Fibroblast of lung (primary cell): Measurements from ENCODE around the gene SPTB. TPM values are rescaled to one million over a fixed set of nuclear protein-coding genes. Genes with fewer than 3 reads are reported as not detected.

Experiments used
- DNase-seq, 2 donors: peaks; one replicate each; pipeline versions ENCODE4 v3.0.0 to v3.0.0-alpha.2; 2010; ENCODE audit warnings: low read depth in 2 of 2
- H2AFZ ChIP-seq: 2 replicates; pipeline ENCODE4 v1.5.1; 2012; ENCODE audit warnings: low read length, control low read depth, inconsistent platforms
- H3K27ac ChIP-seq: 2 replicates; pipeline ENCODE4 v1.5.1; 2011; ENCODE audit warnings: low read length, control low read depth; ENCODE audit not compliant: insufficient read depth
- H3K27me3 ChIP-seq: 2 replicates; pipeline ENCODE4 v1.5.1; 2011; ENCODE audit warnings: mild to moderate bottlenecking, low read length; ENCODE audit not compliant: control insufficient read depth, insufficient read depth
- H3K36me3 ChIP-seq: 2 replicates; pipeline ENCODE4 v1.5.1; 2011; ENCODE audit warnings: low read length; ENCODE audit not compliant: control insufficient read depth, insufficient read depth
- H3K4me1 ChIP-seq: 2 replicates; pipeline ENCODE4 v1.5.1; 2011; ENCODE audit warnings: low read length; ENCODE audit not compliant: control insufficient read depth, insufficient read depth; ENCODE audit errors: extremely low read depth
- H3K4me2 ChIP-seq: 2 replicates; pipeline ENCODE4 v1.5.1; 2011; ENCODE audit warnings: low read length, control low read depth; ENCODE audit not compliant: insufficient read depth; ENCODE audit errors: extremely low read depth
- H3K4me3 ChIP-seq, 4 experiments: fragments of 200-600 bp in 1 of 4; sonication (generic) in 1 of 4; replicated peaks in 1 of 4; 2 replicates each; pipeline ENCODE4 v1.5.1; 2011 to 2016; ENCODE audit warnings: low read length in 4 of 4, low read depth in 3 of 4, mild to moderate bottlenecking in 3 of 4, control low read depth in 2 of 4, inconsistent platforms in 1 of 4, mixed read lengths in 1 of 4; ENCODE audit not compliant: insufficient read depth in 1 of 4; ENCODE audit errors: control extremely low read depth in 1 of 4
- H3K79me2 ChIP-seq: 2 replicates; pipeline ENCODE4 v1.5.1; 2012; ENCODE audit warnings: mild to moderate bottlenecking, low read length, inconsistent platforms; ENCODE audit not compliant: control insufficient read depth, insufficient read depth
- H3K9ac ChIP-seq: 2 replicates; pipeline ENCODE4 v1.5.1; 2011; ENCODE audit warnings: mild to moderate bottlenecking, low read length, control low read depth; ENCODE audit not compliant: insufficient read depth
- H3K9me3 ChIP-seq: 2 replicates; pipeline ENCODE4 v1.5.1; 2012; ENCODE audit warnings: low read depth, low read length; ENCODE audit not compliant: control insufficient read depth, insufficient read depth
- H4K20me1 ChIP-seq: 2 replicates; pipeline ENCODE4 v1.5.1; 2011; ENCODE audit warnings: low read length; ENCODE audit not compliant: control insufficient read depth, insufficient read depth; ENCODE audit errors: extremely low read depth
- CTCF ChIP-seq, 2 donors: IDR thresholded peaks in 1 of 2; conservative IDR thresholded peaks in 1 of 2; 1 replicate in 1 of 2; 2 replicates in 1 of 2; pipeline ENCODE4 v1.5.1; 2011 to 2012; ENCODE audit warnings: low read length in 2 of 2, control low read depth in 1 of 2, inconsistent platforms in 1 of 2, low read depth in 1 of 2, mild to moderate bottlenecking in 1 of 2
- EZH2 ChIP-seq: IDR thresholded peaks from 2 replicates; pipeline ENCODE4 v1.5.1; 2012; ENCODE audit warnings: low read length, control low read depth, mild to moderate bottlenecking; ENCODE audit errors: missing control alignments
- polyA plus RNA-seq, 2 donors: library from polyadenylated mRNA; depleted of rRNA in 1 of 2; stranded (reverse) in 1 of 2; unstranded in 1 of 2; fragments of >200 nt; gene quantifications; 2 replicates each; pipeline ENCODE4 v1.2.1, GENCODE V29; 2011 to 2012; ENCODE audit warnings: missing spikeins in 1 of 2
- total RNA-seq: library from RNA; depleted of rRNA; stranded (reverse); fragments of >200 nt; gene quantifications from 2 replicates; pipeline ENCODE4 v1.2.1, GENCODE V29; 2014

Gene SPTB
- total and polyA plus RNA-seq, 2 donors (not counting 1 experiment from before 2014, with no cell fraction given): not detected

DNA sequence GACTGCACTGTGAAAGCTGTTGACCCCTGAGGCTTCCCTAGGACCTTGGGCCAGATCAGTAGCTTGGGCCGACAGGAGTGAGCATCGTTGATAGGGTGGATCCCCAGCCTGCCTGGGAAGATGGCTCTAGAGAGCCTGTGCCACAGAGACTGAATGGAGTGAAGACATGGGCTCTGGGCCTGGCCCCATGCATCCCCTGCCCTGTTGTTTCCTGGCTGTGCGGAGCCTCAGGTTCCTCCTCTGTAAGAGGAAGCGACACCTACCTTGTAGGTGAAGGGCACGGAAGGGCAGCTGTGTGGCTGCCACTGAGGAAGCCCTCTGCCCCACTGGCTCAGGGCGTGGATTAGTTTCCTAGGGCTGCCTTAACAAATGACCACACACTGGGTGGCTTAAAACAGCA, 151.6 kb downstream of the SPTB start:
- Histone ChIP-seq H3K9ac (no peak overlapping the region), H3K79me2 (no peaks in the 10 kb centered on the region), H3K36me3 (no peaks in the 10 kb centered on the region), H3K27me3 (no peaks in the 10 kb centered on the region), H2AFZ (no peak overlapping the region), H3K9me3 (no peaks in the 10 kb centered on the region), H3K4me2 (no peak overlapping the region), H4K20me1 (no peaks in the 10 kb centered on the region), H3K4me3 (no peak overlapping the region), H3K27ac (no peak overlapping the region), H3K4me1 (peaks cover 8% of the 10 kb centered on the region)
- no peak for DNase-seq
- TF ChIP-seq CTCF (conservative IDR thresholded peaks at IDR 0.05 in 1 of 2, IDR thresholded peaks at IDR 0.05 in 1 of 2; ENCODE audit: low read depth in 1 of 2, low read length in 2 of 2) (no peak), EZH2 (no peak)

DNA sequence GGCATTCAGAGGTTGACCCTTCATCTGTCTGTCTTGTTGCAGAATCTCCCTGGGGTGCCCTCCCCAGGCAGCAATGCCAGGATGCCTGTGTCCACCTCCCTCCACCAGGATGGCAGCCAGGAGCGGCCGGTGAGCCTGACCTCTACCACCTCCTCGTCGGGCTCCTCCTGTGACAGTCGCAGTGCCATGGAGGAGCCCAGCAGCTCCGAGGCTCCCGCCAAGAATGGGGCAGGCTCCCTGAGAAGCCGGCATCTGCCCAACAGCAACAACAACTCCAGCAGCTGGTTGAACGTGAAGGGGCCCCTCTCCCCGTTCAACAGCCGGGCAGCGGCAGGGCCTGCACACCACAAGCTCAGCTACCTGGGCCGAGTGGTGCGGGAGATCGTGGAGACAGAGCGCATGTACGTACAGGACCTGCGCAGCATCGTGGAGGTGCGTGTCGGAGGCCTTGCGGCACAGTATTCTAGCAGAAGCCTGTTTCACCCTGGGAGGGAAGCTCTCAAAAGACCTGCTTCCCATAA, 152.1 kb downstream of the SPTB start:
- H3K27ac ChIP-seq: no peak overlapping the region
- no peaks in the 10 kb centered on the region for H3K9me3 ChIP-seq
- peaks cover 8% of the 10 kb centered on the region for H3K4me1 ChIP-seq
- DNase-seq: no peak
- TF ChIP-seq EZH2: no peak
- no peak for TF ChIP-seq CTCF (conservative IDR thresholded peaks at IDR 0.05 in 1 of 2, IDR thresholded peaks at IDR 0.05 in 1 of 2; ENCODE audit: low read depth in 1 of 2, low read length in 2 of 2)
- H2AFZ ChIP-seq: no peak overlapping the region
- no peaks in the 10 kb centered on the region for H4K20me1 ChIP-seq
- H3K79me2 ChIP-seq: no peaks in the 10 kb centered on the region
- no peak overlapping the region for H3K9ac ChIP-seq
- no peak overlapping the region for H3K4me3 ChIP-seq
- H3K4me2 ChIP-seq: no peak overlapping the region
- H3K27me3 ChIP-seq: no peaks in the 10 kb centered on the region
- no peaks in the 10 kb centered on the region for H3K36me3 ChIP-seq

DNA sequence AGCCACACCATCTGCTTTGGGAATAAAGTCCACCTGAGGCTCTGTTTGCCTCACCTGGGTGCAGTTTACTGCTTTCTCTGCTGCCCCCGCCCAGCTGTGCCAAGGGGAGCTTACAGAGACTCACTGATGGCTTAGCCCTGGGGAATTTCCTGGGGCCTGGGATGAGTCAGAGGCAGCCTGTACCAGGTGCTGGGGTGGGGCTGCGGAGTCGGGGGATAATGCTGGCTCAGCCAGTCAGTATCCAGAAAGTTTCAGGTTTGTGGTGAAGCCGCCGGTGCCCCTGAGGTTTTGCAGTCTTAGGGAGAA, 153.2 kb downstream of the SPTB start:
- Histone ChIP-seq H3K27me3 (no peaks in the 10 kb centered on the region), H3K9ac (no peak overlapping the region), H2AFZ (no peak overlapping the region), H3K36me3 (no peaks in the 10 kb centered on the region), H3K27ac (no peak overlapping the region), H3K4me3 (no peak overlapping the region), H3K9me3 (no peaks in the 10 kb centered on the region), H3K79me2 (no peaks in the 10 kb centered on the region), H3K4me1 (peaks cover 10% of the 10 kb centered on the region), H4K20me1 (no peaks in the 10 kb centered on the region), H3K4me2 (no peak overlapping the region)
- peak in 1 of 2 donors; percentile 77 for DNase-seq
- TF ChIP-seq EZH2 (no peak), CTCF (conservative IDR thresholded peaks at IDR 0.05 in 1 of 2, IDR thresholded peaks at IDR 0.05 in 1 of 2; ENCODE audit: low read depth in 1 of 2, low read length in 2 of 2) (no peak)
